Astrocyte (in vitro differentiated cells and primary cell): ENCODE data around the gene MMD. TPM values are rescaled to one million over a fixed set of nuclear protein-coding genes. Genes with fewer than 3 reads are reported as not detected.

ENCODE experiments used
- DNase-seq: peaks from one replicate; pipeline ENCODE4 v3.0.0-alpha.2; 2010; ENCODE audit warnings: low read depth
- FAIRE-seq: peaks from 2 replicates; lab custom pipeline; 2011; peaks lifted over from hg19 to GRCh38; lab: Jason Lieb, UNC
- H2AFZ ChIP-seq: 2 replicates; pipeline ENCODE4 v1.6.0; 2012; ENCODE audit warnings: low read depth, low read length, inconsistent platforms
- H3K27ac ChIP-seq: 2 replicates; pipeline ENCODE4 v1.5.1; 2011; ENCODE audit warnings: low read depth, low read length, inconsistent platforms
- H3K27me3 ChIP-seq: 2 replicates; pipeline ENCODE4 v1.6.0; 2011; ENCODE audit warnings: low read length, inconsistent platforms; ENCODE audit not compliant: insufficient read depth
- H3K36me3 ChIP-seq: 2 replicates; pipeline ENCODE4 v1.5.1; 2011; ENCODE audit warnings: low read length, inconsistent platforms; ENCODE audit not compliant: insufficient read depth
- H3K4me1 ChIP-seq: 2 replicates; pipeline ENCODE4 v1.5.1; 2011; ENCODE audit warnings: low read length, inconsistent platforms; ENCODE audit not compliant: insufficient read depth
- H3K4me2 ChIP-seq: 2 replicates; pipeline ENCODE4 v1.6.0; 2012; ENCODE audit warnings: low read length, inconsistent platforms
- H3K4me3 ChIP-seq: 2 replicates; pipeline ENCODE4 v1.5.1; 2011; ENCODE audit warnings: low read depth, mild to moderate bottlenecking, low read length, inconsistent platforms; ENCODE audit not compliant: insufficient read depth
- H3K79me2 ChIP-seq: 2 replicates; pipeline ENCODE4 v1.6.0; 2012; ENCODE audit warnings: mild to moderate bottlenecking, low read length, inconsistent platforms; ENCODE audit not compliant: insufficient read depth
- H3K9ac ChIP-seq: 2 replicates; pipeline ENCODE4 v1.6.0; 2012; ENCODE audit warnings: mild to moderate bottlenecking, low read length, inconsistent platforms
- H3K9me3 ChIP-seq: 2 replicates; pipeline ENCODE4 v1.5.1; 2012; ENCODE audit warnings: low read depth, mild to moderate bottlenecking, low read length, inconsistent platforms; ENCODE audit not compliant: insufficient read depth
- H4K20me1 ChIP-seq: 2 replicates; pipeline ENCODE4 v1.6.0; 2012; ENCODE audit warnings: low read length, inconsistent platforms; ENCODE audit not compliant: insufficient read depth
- H3K27ac Mint-ChIP-seq: one replicate; pipeline ENCODE4 v1.8.0; 2021; ENCODE audit warnings: mild to moderate bottlenecking, mixed read lengths; ENCODE audit not compliant: unreplicated experiment
- H3K27me3 Mint-ChIP-seq: one replicate; pipeline ENCODE4 v1.8.0; 2021; ENCODE audit warnings: low read depth, mixed read lengths; ENCODE audit not compliant: unreplicated experiment
- H3K36me3 Mint-ChIP-seq: one replicate; pipeline ENCODE4 v1.8.0; 2021; ENCODE audit warnings: low read depth, mixed read lengths; ENCODE audit not compliant: unreplicated experiment
- H3K4me1 Mint-ChIP-seq: one replicate; pipeline ENCODE4 v1.8.0; 2021; ENCODE audit warnings: low read depth, mixed read lengths; ENCODE audit not compliant: unreplicated experiment
- H3K4me3 Mint-ChIP-seq: one replicate; pipeline ENCODE4 v1.8.0; 2021; ENCODE audit warnings: mild to moderate bottlenecking, moderate library complexity, mixed read lengths; ENCODE audit not compliant: unreplicated experiment
- H3K9me3 Mint-ChIP-seq: one replicate; pipeline ENCODE4 v1.8.0; 2021; ENCODE audit warnings: mild to moderate bottlenecking, mixed read lengths; ENCODE audit not compliant: unreplicated experiment
- EZH2 ChIP-seq: IDR thresholded peaks from 2 replicates; pipeline ENCODE4 v1.6.1; 2012; ENCODE audit warnings: mild to moderate bottlenecking, low read length, inconsistent platforms; ENCODE audit not compliant: insufficient read depth
- total RNA-seq: library from RNA; stranded (reverse); gene quantifications from 2 replicates; pipeline ENCODE4 v1.2.1, GENCODE V29; 2021
- TF ChIP-seq, protein P1 (sequence below): IDR thresholded peaks from 2 replicates; pipeline ENCODE4 v1.5.1; 2011; ENCODE audit warnings: low read depth, mild to moderate bottlenecking, inconsistent platforms, low read length, moderate library complexity; ENCODE audit not compliant: insufficient read depth

The MMD gene
- total RNA-seq, 1 donor from 2014 or later, result 8.6 TPM

DNA sequence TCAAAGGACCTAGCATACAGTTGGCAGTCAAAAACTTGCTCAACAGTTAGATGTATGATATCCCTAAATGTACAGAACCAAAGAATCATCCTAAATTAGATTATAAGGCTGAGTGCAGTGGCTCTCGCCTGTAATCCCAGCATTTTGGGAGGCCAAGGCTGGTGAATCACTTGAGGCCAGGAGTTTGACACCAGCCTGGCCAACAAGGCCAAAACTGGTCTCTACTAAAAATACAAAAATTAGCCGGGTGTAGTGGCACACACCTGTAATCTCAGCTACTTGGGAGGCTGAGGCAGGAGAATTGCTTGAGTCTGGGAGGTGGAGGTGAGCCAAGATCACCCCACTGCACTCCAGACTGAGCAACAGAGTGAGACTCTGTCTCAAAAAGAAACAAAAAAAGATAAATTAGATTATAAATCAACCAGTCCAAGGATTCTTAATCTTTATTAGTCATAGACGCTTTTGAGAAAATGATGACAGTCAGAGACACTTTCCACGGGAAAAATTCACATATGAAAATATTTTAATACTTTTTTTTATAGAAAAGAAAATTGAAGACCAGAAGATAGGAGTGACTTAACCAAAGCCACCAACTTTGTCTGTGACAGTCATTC lies 77.6 kb downstream of the MMD start:
- Histone ChIP-seq H3K4me2 (no peak overlapping the region), H3K27ac (no peak overlapping the region), H3K4me1 (no peaks in the 10 kb centered on the region), H2AFZ (no peak overlapping the region), H3K9me3 (peaks cover 4% of the 10 kb centered on the region), H3K9ac (no peak overlapping the region), H3K4me3 (no peak overlapping the region), H4K20me1 (no peaks in the 10 kb centered on the region), H3K27me3 (peaks cover 4% of the 10 kb centered on the region), H3K36me3 (no peaks in the 10 kb centered on the region), H3K79me2 (no peaks in the 10 kb centered on the region)
- H3K27me3 Mint-ChIP-seq, result peaks cover 13% of the 10 kb centered on the region
- peaks cover 6% of the 10 kb centered on the region for H3K4me1 Mint-ChIP-seq
- TF ChIP-seq, protein P1, sequence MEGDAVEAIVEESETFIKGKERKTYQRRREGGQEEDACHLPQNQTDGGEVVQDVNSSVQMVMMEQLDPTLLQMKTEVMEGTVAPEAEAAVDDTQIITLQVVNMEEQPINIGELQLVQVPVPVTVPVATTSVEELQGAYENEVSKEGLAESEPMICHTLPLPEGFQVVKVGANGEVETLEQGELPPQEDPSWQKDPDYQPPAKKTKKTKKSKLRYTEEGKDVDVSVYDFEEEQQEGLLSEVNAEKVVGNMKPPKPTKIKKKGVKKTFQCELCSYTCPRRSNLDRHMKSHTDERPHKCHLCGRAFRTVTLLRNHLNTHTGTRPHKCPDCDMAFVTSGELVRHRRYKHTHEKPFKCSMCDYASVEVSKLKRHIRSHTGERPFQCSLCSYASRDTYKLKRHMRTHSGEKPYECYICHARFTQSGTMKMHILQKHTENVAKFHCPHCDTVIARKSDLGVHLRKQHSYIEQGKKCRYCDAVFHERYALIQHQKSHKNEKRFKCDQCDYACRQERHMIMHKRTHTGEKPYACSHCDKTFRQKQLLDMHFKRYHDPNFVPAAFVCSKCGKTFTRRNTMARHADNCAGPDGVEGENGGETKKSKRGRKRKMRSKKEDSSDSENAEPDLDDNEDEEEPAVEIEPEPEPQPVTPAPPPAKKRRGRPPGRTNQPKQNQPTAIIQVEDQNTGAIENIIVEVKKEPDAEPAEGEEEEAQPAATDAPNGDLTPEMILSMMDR, result no peak
- no peak for TF ChIP-seq EZH2
- H3K4me3 Mint-ChIP-seq, result no peak overlapping the region
- no peak overlapping the region for H3K27ac Mint-ChIP-seq
- H3K9me3 Mint-ChIP-seq, result peaks cover 3% of the 10 kb centered on the region
- no peak for FAIRE-seq
- H3K36me3 Mint-ChIP-seq, result peaks cover 3% of the 10 kb centered on the region
- DNase-seq, result no peak

DNA sequence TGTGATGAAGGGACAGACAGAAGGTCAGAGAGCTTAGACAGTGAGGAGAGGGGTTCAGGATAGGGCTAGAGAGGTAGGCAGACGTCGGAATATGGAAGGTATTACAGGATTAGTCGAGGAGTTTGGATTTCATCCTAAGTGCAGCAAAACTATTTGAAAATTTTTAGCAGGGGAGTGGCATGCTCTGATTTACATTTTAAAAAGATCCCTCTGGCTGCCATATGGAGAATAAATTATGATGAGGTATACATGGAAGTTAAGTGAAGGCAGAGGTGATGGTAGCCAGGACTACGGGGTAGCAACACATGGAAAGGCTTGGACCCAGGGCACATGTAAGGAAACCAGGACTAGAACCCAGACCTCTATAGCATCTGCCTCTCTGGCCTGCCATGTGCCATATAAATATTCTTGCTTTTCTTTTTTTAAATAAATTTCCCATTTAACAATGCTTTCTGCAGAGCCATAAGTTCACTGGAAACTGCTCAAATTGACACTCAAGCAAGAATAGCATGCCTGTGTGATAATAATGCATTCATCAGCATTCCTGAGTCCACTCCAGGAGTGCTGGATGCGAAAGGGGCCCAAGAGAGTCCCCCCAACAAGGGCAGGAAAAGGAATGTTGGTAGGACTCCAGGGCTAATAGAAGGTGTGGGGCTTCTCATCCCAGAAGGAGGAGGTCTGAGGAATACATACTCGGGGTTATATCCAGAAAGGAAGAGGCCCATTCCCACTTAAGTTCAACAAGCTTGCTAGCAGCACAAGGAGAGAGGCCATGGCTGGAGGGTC lies 78.6 kb downstream of the MMD start:
- no peaks in the 10 kb centered on the region for H3K79me2 ChIP-seq
- H3K36me3 ChIP-seq, result no peaks in the 10 kb centered on the region
- no peaks in the 10 kb centered on the region for H4K20me1 ChIP-seq
- Mint-ChIP-seq H3K27me3 (peaks cover 18% of the 10 kb centered on the region), H3K9me3 (peaks cover 3% of the 10 kb centered on the region), H3K27ac (no peak overlapping the region), H3K36me3 (peaks cover 3% of the 10 kb centered on the region), H3K4me3 (peak overlapping the region; percentile 28), H3K4me1 (peaks cover 6% of the 10 kb centered on the region)
- TF ChIP-seq, protein P1, result no peak
- no peak for TF ChIP-seq EZH2
- no peak overlapping the region for H3K4me2 ChIP-seq
- H3K27ac ChIP-seq, result no peak overlapping the region
- H3K4me1 ChIP-seq, result no peaks in the 10 kb centered on the region
- peaks cover 4% of the 10 kb centered on the region for H3K27me3 ChIP-seq
- H2AFZ ChIP-seq, result no peak overlapping the region
- H3K9me3 ChIP-seq, result peaks cover 4% of the 10 kb centered on the region
- DNase-seq, result no peak
- H3K9ac ChIP-seq, result no peak overlapping the region
- no peak overlapping the region for H3K4me3 ChIP-seq
- no peak for FAIRE-seq

Other genes with a start within 250 kb of the MMD start
- 0.07 TPM in 1 of 2 replicates, not detected in the other for gene HLF, start 156.9 kb downstream of the MMD start, total RNA-seq
- gene SMIM36, start 89.6 kb upstream of the MMD start, total RNA-seq, result not detected in 2 replicates